OCI-LY3 (cell line): Measurements from ENCODE around the gene PDE7B.

Experiments
- H2AFZ ChIP-seq: fragments of 200-600, 300-600 bp; shearing (Covaris generic); 2 replicates; pipeline ENCODE4 v1.6.0; 2014; ENCODE audit warnings: antibody characterized with exemption, low read depth, low read length
- H3K27ac ChIP-seq: fragments of 200-600, 300-600 bp; sonication (generic); 2 replicates; pipeline ENCODE4 v1.5.1; 2014; ENCODE audit warnings: mild to moderate bottlenecking, low read length, moderate library complexity, mixed read lengths
- H3K27me3 ChIP-seq: fragments of 200-600, 300-600 bp; sonication (generic); 2 replicates; pipeline ENCODE4 v1.6.1; 2014; ENCODE audit warnings: low read depth, low read length, mixed read lengths
- H3K36me3 ChIP-seq: fragments of 200-600, 300-600 bp; sonication (generic); replicated peaks from 2 replicates; pipeline ENCODE3; 2014; ENCODE audit warnings: low read depth, low read length, mixed read lengths
- H3K4me1 ChIP-seq: fragments of 300-600, 200-600 bp; sonication (generic); 2 replicates; pipeline ENCODE4 v1.6.1; 2014; ENCODE audit warnings: low read length, mixed read lengths
- H3K4me2 ChIP-seq: fragments of 200-600, 300-600 bp; sonication (generic); 2 replicates; pipeline ENCODE4 v1.6.1; 2014; ENCODE audit warnings: low read length, mixed read lengths
- H3K4me3 ChIP-seq: fragments of 300-600, 200-600 bp; sonication (generic); 2 replicates; pipeline ENCODE4 v1.5.1; 2014; ENCODE audit warnings: antibody characterized with exemption, mild to moderate bottlenecking, low read length, moderate library complexity
- H3K79me2 ChIP-seq: fragments of 300-600, 200-600 bp; shearing (Covaris generic); 2 replicates; pipeline ENCODE4 v1.6.1; 2014; ENCODE audit warnings: mild to moderate bottlenecking, low read length, mixed read lengths
- H3K9ac ChIP-seq: fragments of 300-600, 200-600 bp; shearing (Covaris generic); 2 replicates; pipeline ENCODE4 v1.6.0; 2014; ENCODE audit warnings: mild to moderate bottlenecking, low read length, moderate library complexity
- H3K9me3 ChIP-seq: fragments of 200-600, 300-600 bp; shearing (Covaris generic); 2 replicates; pipeline ENCODE4 v1.6.1; 2014; ENCODE audit warnings: low read length, mixed read lengths; ENCODE audit not compliant: insufficient read depth
- H4K20me1 ChIP-seq: fragments of 200-600, 300-600 bp; sonication (generic); 2 replicates; pipeline ENCODE4 v1.6.1; 2016; ENCODE audit warnings: low read length, mixed read lengths; ENCODE audit not compliant: insufficient read depth
- CTCF ChIP-seq: fragments of 200-600, 300-600 bp; sonication (generic); IDR thresholded peaks from 2 replicates; pipeline ENCODE4 v1.5.1; 2014; ENCODE audit warnings: antibody characterized with exemption, low read length, low read depth
- EZH2phosphoT487 ChIP-seq: fragments of 200-600 bp; shearing (Covaris generic); IDR thresholded peaks from 2 replicates; pipeline ENCODE4 v1.6.1; 2018; ENCODE audit warnings: antibody characterized with exemption, mixed run types, low read depth

Gene PDE7B

GRCh38 chr6:135955099-135955498 is 103.6 kb downstream of the PDE7B start:
- TF ChIP-seq EZH2phosphoT487 (no peak), CTCF (no peak)
- Histone ChIP-seq H3K4me3 (no peak overlapping the region), H3K27me3 (no peaks in the 10 kb centered on the region), H3K4me2 (no peak overlapping the region), H3K27ac (no peak overlapping the region), H3K4me1 (peaks cover 15% of the 10 kb centered on the region), H2AFZ (no peak overlapping the region), H3K9me3 (no peaks in the 10 kb centered on the region), H3K9ac (no peak overlapping the region), H4K20me1 (no peaks in the 10 kb centered on the region), H3K79me2 (no peaks in the 10 kb centered on the region), H3K36me3 (no peaks in the 10 kb centered on the region)

- Histone ChIP-seq H3K9ac (no peak overlapping the region), H4K20me1 (no peaks in the 10 kb centered on the region), H3K4me1 (no peaks in the 10 kb centered on the region), H3K36me3 (no peaks in the 10 kb centered on the region), H2AFZ (no peak overlapping the region), H3K9me3 (no peaks in the 10 kb centered on the region), H3K27ac (no peak overlapping the region), H3K4me3 (no peak overlapping the region), H3K79me2 (no peaks in the 10 kb centered on the region), H3K27me3 (no peaks in the 10 kb centered on the region), H3K4me2 (no peak overlapping the region)
- TF ChIP-seq EZH2phosphoT487 (no peak), CTCF (no peak)
Observed at GRCh38 chr6:135962731-135963130, 111.2 kb downstream of the PDE7B start.

GRCh38 chr6:135970750-135971149 is 119.2 kb downstream of the PDE7B start:
- H3K9ac ChIP-seq, result no peak overlapping the region
- no peaks in the 10 kb centered on the region for H3K79me2 ChIP-seq

GRCh38 chr6:135971351-135971750 is 119.8 kb downstream of the PDE7B start:
- Histone ChIP-seq H3K4me3 (no peak overlapping the region), H3K36me3 (no peaks in the 10 kb centered on the region), H3K4me2 (no peak overlapping the region), H2AFZ (no peak overlapping the region), H3K27me3 (no peaks in the 10 kb centered on the region), H3K9ac (no peak overlapping the region), H3K9me3 (no peaks in the 10 kb centered on the region), H3K27ac (no peak overlapping the region), H3K4me1 (no peaks in the 10 kb centered on the region), H4K20me1 (no peaks in the 10 kb centered on the region), H3K79me2 (no peaks in the 10 kb centered on the region)
- no peak for TF ChIP-seq EZH2phosphoT487
- no peak for TF ChIP-seq CTCF

More at GRCh38 chr6:135970750-135971149, 119.2 kb downstream of the PDE7B start:
- no peaks in the 10 kb centered on the region for H3K27me3 ChIP-seq
- H3K4me2 ChIP-seq, result no peak overlapping the region
- H3K4me1 ChIP-seq, result no peaks in the 10 kb centered on the region
- no peak overlapping the region for H3K4me3 ChIP-seq
- H3K27ac ChIP-seq, result no peak overlapping the region
- H2AFZ ChIP-seq, result no peak overlapping the region
- H4K20me1 ChIP-seq, result no peaks in the 10 kb centered on the region
- H3K36me3 ChIP-seq, result no peaks in the 10 kb centered on the region
- no peaks in the 10 kb centered on the region for H3K9me3 ChIP-seq
- TF ChIP-seq EZH2phosphoT487 (no peak), CTCF (no peak)
